Right lobe of liver (tissue), 4 donors: ENCODE data around the gene PDE1C.

ENCODE experiments used
- CTCF ChIP-seq, 4 donors: fragments of 200-600 bp in 3 of 4; fragments of 450-650 bp in 1 of 4; IDR thresholded peaks; one replicate each; pipeline versions ENCODE4 v1.5.1 to v1.8.0; 2016 to 2022; ENCODE audit warnings: antibody characterized with exemption in 4 of 4, mild to moderate bottlenecking in 2 of 4
- POLR2A ChIP-seq: fragments of 450-650 bp; IDR thresholded peaks from one replicate; pipeline ENCODE4 v1.6.1; 2017; ENCODE audit warnings: antibody characterized with exemption, mild to moderate bottlenecking
- donor health status: DM: no; HTN: no; CAD: no.
- donor health status: DM: no; HTN: no; CAD: no.
- donor health status: DM: no; HTN: yes; CAD: no.

GRCh38 chr7:31705377-31705776, 364.8 kb downstream of the PDE1C start:
- TF ChIP-seq POLR2A (no peak), CTCF (IDR thresholded peaks at IDR 0.05) (no peak)
